ENCODE measurements around the gene EDDM13. TPM values are rescaled to one million over a fixed set of nuclear protein-coding genes. Genes with fewer than 3 reads are reported as not detected.

EDDM13 gene
- total RNA-seq, 1 experiment from 2014 or later: not detected

DNA sequence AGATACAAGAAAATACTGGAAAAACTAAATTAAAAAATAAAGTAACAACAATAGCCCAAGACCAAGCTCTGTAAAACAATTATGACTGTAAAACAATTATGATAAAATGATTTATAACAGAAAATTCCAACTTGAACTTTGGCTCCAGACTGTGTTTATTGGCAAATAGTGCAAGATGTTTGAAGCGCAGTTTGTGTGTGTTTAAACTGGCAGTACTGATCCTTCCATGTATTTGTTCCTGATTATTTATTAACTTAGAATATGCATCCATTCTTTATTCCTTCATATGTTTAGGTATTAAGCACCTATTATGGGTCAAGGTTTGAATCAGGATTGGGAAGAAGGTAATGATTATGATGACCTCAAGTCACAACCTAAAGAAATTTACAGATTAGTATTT, 83.0 kb downstream of the EDDM13 start:
- H3K4me1 ChIP-seq (replicated peaks): no peaks in the 10 kb centered on the region
- H3K27me3 ChIP-seq (replicated peaks): no peaks in the 10 kb centered on the region
- H3K36me3 ChIP-seq: no peaks in the 10 kb centered on the region
- no peaks in the 10 kb centered on the region; the same call in 1 of the 2 replicates for H3K9me3 ChIP-seq (replicated peaks)
- no peak overlapping the region for H3K27ac ChIP-seq
- no peak for DNase-seq (ENCODE audit: low read depth in 1 of 2, low spot score in 2 of 2)
- H3K4me3 ChIP-seq: no peak overlapping the region

DNA sequence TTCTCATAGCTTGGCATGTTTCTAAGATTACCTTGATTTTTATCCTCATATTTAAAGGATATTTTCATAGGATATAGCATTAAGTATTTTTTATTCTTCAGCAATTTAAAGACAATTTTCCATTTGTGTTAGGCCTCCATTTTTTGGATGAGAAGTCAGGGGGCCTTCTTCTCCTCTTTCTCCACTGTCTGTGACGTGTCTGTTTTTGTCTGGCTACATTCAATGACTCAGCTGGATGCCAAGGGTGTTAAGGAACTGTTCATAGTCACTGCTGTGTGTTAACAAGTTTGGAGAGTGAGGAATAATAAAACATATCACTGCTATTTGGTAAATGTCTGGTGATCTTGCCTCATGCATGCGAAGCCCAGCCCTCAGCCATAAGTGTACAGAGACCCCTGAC, 84.4 kb downstream of the EDDM13 start:
- no peaks in the 10 kb centered on the region for H3K27me3 ChIP-seq (replicated peaks)
- no peak overlapping the region for H3K27ac ChIP-seq
- DNase-seq (ENCODE audit: low read depth in 1 of 2, low spot score in 2 of 2): no peak
- no peak overlapping the region for H3K4me3 ChIP-seq
- H3K36me3 ChIP-seq: no peaks in the 10 kb centered on the region
- no peaks in the 10 kb centered on the region; the same call in 1 of the 2 replicates for H3K9me3 ChIP-seq (replicated peaks)
- no peaks in the 10 kb centered on the region for H3K4me1 ChIP-seq (replicated peaks)

Other genes with a start within 250 kb of the EDDM13 start
- 20.0 and 26.2 TPM in 2 replicates for gene ZNF787, start 151.5 kb upstream of the EDDM13 start, total RNA-seq (2014; rRNA removed; shearing (Covaris generic))
- gene ZNF444, start 131.5 kb upstream of the EDDM13 start, total RNA-seq (2014; rRNA removed; shearing (Covaris generic)): 23.4 and 36.1 TPM in 2 replicates
- not detected in 2 replicates for gene GALP, start 96.7 kb upstream of the EDDM13 start, total RNA-seq (2014; rRNA removed; shearing (Covaris generic))
- not detected in 2 replicates for gene ZSCAN5B, start 75.0 kb upstream of the EDDM13 start, total RNA-seq (2014; rRNA removed; shearing (Covaris generic))
- not detected in 2 replicates for gene ZSCAN5C, start 70.5 kb upstream of the EDDM13 start, total RNA-seq (2014; rRNA removed; shearing (Covaris generic))
- gene ZSCAN5A, start 42.1 kb downstream of the EDDM13 start, total RNA-seq (2014; rRNA removed; shearing (Covaris generic)): 9.7 TPM in 1 of 2 replicates, not detected in the other
- 0.87 TPM in 1 of 2 replicates, not detected in the other for gene ZNF582, start 120.8 kb downstream of the EDDM13 start, total RNA-seq (2014; rRNA removed; shearing (Covaris generic))
- gene ZNF583, start 131.6 kb downstream of the EDDM13 start, total RNA-seq (2014; rRNA removed; shearing (Covaris generic)): 1.9 and 14.0 TPM in 2 replicates
- not detected in 2 replicates for gene ZNF667, start 204.6 kb downstream of the EDDM13 start, total RNA-seq (2014; rRNA removed; shearing (Covaris generic))
- gene ZNF471, start 235.1 kb downstream of the EDDM13 start, total RNA-seq (2014; rRNA removed; shearing (Covaris generic)): 0.03 TPM in 1 of 2 replicates, not detected in the other